GM21515 (cell line): ENCODE measurements around the gene UBAP1.
"Not testable (repeated sequence)": the region's sequence is repeated elsewhere in the genome, so short reads cannot be mapped to it uniquely, and the experiment has no call there.

Experiments
- ATAC-seq: cut with Tn5 transposase; IDR thresholded peaks from one replicate; pipeline ENCODE4 v1.9.1; 2021; ENCODE audit not compliant: unreplicated experiment

The UBAP1 gene

DNA sequence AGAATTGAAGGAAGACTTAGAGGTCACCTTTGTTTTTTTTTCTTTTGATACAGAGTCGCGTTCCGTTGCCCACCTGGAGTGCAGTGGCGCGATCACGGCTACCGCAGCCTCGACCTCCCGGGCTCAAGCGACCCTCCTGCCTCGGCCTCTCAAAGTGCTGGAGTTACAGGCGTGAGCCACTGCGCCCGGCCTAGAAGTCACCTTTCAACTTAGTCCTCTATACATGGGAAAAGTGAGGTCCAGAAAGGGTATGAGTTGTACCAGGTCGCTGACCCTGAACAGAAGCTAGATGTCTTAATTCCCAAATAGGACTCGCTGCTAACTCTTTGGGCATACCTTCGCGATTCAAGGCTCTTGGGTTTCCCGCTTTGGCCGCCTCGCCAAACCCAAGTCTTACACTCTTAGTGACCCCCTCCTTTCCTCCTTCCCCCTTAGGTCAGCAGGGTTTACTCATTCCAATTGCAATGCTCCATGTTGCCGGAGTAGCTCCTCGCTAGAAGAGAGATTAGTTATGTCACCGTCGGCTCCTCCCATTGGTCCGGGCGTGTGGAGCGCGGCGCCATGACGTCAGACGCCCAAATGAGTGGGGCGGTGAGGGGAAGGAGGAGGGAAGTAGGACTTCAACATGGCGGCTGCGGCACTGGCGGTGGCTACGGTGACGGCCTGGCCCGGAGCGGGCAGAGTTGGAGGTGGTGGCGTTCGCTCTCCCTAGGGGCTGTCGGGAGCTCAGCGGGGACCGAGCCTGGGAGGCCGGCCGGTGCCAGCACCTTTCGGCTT, at the start of gene UBAP1:
Gene UBAP1, plus strand, starts transcription at position 608 of the 777 bp plus-strand sequence. CDS start 41,872 bp downstream, outside the sequence.
- peak; percentile 97 for ATAC-seq

DNA sequence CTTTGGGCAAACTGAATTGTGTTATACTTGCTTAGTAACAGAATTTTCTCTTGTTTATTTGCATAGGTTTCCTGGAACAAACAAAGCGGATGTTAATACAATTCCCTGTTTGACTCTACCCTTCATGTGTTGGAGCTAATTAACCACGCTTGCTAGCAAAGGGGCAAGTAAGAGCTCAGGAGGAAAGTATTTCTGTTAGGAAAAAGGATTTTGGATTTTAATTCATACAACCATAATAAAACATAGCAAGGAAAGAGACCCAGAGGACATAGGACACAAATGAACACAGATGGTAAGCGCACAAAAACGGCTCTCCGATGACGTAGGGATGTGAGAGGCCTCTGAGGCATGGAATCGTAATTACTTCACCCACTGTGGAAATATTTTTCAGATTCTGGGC, 47.3 kb upstream of the UBAP1 start:
- ATAC-seq, result no peak

DNA sequence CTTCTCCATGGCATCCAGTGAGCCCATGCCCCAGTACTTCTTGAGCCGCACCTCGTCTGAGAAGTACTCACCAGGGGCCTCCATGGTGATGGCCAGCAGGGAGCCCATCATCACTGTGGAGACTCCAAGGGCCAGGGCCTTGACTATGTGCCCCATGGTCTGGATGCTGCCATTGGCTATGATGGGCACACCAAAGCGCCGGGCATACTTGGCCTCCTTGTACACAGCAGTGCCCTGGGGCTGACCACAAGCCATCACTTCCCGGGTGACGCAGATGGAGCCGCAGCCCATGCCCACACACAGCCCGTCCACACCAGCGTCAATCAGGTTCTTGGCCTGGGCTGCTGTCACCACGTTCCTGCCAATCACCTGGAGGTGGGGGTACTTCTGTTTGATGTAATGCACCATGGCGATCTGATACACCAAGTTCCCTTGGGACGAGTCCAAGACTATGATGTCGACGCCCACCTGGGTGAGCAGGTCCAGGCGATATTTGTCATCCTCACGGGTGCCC, 45.4 kb upstream of the UBAP1 start:
- no peak for ATAC-seq

DNA sequence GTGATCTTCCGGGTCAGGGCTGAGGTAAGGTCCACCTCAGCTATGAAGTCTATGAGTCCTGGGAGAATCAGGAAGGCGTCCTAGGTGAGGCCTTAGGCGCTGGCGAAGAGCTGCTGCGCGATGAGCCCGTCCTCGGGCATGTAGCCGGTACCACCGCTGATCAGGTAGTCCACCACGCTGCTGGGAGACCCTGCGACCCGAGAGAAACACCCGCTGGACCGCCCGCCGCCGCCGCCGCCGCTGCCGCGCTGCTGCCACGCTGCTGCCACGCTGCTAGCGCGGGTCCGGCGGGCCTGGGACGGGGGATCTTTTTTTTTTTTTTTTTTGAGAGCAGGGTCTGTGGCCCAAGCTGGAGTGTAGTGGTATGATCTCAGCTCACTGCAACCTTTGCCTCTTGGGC, 44.3 kb upstream of the UBAP1 start:
- ATAC-seq, result no peak

DNA sequence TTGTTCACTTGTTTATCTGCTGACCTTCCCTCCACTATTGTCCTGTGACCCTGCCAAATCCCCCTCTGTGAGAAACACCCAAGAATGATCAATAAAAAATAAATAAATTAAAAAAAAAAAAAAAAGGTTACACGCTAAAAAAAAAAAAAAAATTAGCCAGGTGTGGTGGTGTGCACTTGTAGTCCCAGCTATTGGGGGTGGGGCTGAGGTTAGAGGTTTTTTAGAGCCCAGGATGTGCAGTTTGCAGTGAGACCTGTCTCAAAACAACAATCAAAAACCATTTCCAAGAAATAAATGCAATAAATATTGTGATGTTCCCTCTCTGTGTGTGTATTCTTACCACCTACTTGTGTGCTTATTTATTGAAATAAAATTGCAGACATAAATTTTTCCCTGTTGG, 40.2 kb upstream of the UBAP1 start:
- ATAC-seq, result not testable (repeated sequence)

DNA sequence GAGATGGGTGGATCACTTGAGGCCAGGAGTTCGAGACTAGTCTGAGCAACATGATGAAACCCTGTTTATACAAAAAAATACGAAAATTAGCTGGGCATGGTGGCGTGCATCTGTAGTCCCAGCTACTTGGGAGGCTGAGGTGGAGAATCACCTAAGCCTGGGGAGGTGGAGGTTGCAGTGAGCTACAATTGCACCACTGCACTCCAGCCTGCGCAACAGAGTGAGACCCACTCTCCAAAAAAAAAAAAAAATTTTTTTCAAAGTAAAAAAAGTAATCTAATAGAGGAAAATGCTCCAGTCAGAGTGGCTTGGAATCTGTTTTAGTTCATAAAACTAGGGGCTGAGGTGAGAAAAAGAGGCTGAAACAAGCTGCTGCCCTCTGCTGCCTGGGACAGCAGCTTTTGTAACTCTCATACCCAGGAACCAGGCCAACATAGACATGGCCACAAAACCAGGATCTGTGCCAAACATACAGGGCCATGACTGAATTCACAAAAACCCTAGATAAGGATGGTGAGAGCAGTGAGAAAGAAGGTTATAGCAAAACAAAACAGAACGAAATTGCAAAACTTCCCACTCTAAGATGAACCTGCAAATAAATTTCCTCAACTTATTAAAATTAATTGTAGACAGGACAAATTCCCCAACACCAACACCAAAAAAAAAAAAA, 39.2 kb upstream of the UBAP1 start:
- no peak for ATAC-seq

DNA sequence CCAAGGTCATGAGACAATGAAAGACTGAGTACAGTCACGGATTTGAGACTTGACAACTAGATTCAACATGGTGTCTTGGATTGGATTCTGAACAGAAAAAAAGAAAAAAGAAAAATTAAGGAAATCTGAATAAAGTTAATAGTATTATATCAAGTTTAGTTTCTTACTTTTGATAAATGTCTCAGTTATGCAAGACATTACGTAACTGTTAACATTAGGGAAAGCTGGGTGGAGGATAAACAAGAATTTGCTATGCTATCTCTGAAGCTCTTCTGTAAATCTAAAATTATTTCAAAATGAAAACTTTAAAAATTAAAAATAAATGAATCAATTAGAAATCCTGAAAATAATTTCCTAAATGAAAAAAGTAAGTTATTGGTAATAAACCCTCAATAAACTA, 38.0 kb upstream of the UBAP1 start:
- no peak for ATAC-seq

DNA sequence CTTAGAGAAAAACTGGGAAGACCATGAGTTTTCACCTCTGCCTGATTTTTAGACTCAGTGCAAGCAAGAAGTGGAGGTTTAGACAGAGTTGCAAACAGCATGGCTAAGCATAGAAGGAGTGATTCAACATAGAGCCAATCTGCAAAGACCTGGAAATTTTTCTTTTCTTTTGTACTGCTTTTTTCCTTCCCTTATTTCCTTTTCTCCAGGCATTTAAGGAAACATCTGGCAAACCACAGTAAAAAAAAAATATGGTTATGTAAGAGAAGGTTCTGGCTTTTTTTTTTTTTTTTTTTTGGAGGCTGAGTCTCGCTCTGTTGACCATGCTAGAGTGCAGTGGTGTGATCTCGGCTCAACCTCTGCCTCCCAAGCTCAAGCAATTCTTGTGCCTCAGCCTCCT, 35.7 kb upstream of the UBAP1 start:
- no peak for ATAC-seq

DNA sequence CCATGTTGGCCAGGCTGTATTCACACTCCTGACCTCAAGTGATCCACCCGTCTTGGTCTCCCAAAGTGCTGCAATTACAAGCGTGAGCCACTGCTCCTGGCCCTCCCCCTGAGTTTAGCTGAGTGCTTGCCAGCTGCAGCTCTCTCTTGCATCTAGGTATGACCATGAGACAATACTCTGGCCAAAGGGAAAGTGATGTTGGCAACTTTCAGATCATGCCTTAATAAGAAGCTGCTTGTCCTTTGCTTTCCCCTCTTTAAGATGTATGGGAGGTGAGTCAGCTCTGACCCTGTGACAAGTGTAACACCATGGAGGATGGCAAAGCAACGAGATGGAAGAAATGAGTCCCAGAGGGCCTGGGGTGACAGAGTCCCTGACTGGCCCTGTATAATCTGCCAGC, 33.7 kb upstream of the UBAP1 start:
- no peak for ATAC-seq

DNA sequence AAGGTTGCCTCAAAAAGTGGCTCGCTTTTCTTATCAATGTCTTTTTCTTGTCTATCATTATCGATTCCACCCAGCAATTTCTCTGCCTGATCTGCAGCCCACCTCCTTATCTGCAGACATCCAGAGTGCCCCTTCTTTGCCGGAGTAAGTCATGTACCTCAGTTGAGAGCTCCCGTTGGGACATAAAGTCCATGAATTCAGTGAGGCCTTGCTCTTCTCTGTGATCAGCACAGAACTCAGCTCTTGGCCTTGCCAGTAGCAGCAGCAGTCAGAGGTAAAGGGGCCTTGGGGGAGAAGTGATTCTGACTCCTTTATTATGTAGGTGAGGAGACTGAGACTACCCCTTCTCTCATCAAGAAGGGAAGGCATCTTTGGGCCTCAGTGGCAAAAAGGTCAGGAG, 27.4 kb upstream of the UBAP1 start:
- ATAC-seq, result no peak

DNA sequence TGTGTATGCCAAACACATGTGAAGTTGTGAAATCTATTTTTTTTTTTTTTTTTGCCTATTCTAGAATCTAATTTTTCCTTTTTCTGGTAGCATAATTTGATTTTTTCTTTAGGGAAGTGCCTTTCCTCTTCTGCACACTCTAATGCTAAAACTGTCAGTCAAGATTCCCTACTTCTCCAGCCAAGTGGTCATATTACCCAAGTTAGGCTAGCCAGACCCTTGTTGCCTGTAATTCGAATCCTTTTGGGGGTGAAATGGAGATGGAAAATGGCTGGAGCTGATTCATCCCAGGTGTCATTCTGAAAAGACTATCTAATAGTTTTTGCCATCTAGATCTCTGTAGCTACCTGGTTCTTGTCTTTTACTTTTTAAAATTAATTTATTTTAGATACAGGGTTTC, 24.8 kb upstream of the UBAP1 start:
- ATAC-seq, result no peak

DNA sequence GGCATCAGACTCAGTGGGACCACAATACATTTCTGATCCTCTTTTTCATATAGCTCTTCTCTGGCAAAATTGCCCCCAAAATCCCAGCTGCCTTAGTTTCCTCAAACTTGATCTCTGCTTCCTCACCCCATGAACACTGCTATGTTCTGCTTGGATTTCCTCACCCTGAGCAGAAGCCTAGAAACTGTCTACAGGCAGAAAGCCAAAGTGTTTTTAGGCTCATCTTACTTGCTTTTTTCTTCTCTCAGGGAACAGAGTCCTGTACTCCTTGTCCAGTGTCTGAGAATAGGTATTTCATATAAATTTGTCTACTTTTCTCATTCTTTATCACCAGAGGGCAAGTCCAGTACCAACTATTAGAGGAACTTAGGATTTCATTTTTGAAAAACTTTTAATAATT, 21.5 kb upstream of the UBAP1 start:
- ATAC-seq, result no peak

DNA sequence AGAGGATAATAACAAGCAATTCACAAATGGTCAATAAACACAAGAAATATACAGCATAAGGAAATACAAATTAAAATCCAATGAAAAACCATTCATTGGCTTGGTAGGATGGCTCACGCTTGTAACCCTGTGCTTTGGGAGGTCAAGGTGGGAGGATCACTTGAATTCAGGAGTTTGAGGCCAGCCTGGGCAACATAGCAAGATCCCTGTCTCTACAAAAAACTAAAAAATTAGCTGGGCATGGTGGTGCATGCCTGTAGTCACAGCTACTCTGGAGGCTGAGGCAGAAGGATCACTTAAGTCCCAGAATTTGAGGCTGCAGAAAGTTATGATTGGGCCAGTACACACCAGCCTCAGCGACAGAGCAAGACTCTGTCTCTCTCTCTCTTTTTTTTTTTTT, 20.9 kb upstream of the UBAP1 start:
- ATAC-seq, result no peak

DNA sequence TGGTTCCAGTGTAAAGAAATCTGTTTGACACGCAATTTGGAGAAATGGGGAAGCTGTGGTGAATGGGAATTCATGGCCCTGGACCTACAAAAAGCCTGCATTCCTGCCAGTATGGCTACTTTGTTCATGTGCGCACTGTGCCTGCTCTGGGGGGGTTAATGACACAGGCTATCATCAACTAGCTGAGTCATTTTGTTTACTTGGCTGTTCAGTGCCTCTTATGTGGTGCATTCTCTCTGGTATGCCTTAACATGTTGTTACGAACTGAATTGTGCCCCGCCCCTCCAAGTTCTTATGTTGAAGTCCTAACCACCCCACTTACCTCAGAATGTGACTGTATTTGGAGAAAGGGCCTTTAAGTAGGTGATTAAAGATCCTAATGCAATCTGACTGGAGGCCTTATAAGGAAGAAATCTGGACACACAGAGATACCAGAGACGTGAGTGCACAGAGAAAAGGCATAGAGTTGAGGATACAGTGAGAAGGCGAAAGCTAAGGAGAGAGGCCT, 20.4 kb upstream of the UBAP1 start:
- ATAC-seq, result no peak

DNA sequence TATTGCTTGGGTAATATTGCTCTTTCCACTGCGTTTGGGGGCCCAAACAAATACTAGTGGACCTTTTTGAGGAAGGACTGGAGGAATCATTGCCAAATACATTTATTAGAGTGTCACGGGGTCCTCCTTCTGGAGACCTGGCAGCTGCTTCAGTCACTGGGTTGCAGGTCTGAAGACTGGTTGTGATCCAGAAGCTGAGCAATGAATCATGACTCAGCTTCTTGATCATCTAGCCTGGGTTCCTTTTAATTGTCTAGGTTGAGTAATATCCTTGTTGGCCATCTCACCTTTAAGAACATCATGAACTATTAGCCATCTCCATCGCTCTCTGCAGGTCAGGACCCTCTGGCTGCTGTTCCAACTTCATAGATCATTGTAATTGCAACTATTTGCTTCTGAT, 15.4 kb upstream of the UBAP1 start:
- no peak for ATAC-seq

DNA sequence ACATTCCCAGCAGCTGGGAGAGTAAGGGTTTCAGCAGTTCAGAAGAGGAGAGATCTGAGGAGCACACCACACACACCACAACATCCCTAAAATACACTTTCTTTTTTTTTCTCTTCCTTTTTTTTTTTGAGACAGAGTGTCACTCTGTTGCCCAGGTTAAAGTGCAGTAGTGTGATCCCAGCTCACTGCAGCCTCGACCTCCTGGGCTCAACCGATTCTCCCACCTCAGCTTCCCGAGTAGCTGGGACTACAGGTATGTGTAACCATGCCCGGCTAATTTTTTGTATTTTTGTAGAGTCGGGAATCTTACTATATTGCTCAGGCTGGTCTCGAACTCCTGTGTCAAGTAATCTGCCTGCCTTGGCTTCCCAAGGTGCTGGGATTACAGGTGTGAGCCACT, 9.7 kb upstream of the UBAP1 start:
- no peak for ATAC-seq

DNA sequence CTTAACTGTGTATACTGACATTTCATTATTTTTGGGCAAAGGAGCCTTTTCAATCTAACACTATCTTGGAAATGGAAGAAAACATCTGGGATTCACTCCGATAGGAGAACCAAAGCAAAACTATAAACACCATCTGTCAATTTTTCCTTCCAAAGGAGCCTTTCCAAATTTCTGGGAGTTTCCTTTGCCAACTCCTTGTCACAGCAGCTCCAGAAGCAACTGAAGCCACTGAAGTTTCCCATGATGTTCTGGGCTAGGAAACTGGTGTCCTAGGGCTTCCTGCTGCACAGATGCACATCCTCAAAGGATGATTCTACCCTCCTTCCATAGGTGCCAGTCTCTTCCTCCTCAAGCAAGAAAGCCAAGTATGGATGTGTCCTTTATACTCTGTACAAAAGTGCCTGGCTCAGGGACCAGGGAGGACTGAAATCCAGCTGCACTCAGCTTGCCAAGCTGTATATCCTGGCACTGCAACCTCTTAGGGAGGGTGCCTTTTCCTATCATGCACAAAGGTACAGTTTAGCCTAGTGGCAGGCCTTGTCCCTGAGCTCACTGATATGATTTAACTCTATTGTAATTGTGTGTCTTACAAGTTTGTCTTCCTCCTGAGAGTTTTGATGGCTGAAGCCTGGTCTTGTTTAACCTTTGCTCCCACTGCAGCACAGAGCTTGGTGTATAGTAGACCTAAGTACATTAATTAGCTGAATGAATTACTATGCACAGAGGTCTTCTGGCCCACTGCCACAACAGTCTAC, 8.4 kb upstream of the UBAP1 start:
- no peak for ATAC-seq

DNA sequence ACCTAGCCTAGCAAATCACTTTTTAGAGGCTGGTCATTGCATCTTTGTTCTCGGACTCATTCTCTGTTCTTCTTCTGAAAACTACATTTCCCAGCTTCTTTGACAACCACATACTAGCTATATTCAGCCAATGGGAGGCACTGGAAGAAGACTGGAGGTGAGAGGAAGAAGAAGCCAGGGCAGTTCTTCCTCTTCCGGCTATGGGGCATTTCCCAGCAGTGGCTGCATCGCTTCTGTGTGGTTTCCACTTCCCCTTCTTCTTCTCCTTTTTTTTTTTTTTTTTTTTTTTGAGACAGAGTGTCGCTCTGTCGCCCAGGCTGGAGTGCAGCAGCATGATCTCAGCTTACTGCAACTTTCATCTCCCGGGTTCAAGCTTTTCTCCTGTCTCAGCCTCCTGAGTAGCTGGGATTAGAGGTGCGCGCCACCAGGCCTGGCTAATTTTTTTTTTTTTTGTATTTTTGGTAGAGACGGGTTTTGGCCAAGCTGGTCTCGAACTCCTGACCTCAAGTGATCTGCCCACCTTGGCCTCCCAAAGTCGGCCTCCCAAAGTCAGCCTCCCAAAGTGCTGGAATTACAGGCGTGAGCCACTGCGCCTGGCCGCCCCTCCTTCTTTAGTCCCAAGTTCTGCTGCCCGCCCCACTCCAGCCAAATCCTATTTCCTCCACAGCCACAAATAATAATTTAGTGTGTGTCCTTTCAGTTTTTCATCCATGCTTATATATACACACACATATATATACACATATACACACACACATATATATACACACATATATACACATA, 6.9 kb upstream of the UBAP1 start:
- peak; percentile 56 for ATAC-seq

DNA sequence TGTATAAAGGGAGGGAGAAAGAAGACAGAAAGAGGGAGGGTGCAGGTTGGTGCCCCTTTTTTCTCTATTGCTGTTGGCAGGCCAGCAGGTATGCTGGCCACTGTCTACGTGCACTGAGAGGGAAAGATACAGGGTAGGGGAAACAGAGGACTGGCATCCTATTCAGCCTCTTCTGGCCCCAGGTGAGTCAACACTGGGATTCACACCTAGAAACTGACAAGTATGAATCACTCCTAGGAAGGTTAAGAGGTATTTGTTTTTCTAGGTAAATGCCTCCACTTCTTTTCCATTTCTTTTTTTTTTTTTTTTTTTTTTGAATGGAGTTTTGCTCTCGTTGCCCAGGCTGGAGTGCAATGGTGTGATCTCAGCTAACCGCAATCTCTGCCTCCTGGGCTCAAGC, 2.8 kb upstream of the UBAP1 start:
- ATAC-seq, result no peak

DNA sequence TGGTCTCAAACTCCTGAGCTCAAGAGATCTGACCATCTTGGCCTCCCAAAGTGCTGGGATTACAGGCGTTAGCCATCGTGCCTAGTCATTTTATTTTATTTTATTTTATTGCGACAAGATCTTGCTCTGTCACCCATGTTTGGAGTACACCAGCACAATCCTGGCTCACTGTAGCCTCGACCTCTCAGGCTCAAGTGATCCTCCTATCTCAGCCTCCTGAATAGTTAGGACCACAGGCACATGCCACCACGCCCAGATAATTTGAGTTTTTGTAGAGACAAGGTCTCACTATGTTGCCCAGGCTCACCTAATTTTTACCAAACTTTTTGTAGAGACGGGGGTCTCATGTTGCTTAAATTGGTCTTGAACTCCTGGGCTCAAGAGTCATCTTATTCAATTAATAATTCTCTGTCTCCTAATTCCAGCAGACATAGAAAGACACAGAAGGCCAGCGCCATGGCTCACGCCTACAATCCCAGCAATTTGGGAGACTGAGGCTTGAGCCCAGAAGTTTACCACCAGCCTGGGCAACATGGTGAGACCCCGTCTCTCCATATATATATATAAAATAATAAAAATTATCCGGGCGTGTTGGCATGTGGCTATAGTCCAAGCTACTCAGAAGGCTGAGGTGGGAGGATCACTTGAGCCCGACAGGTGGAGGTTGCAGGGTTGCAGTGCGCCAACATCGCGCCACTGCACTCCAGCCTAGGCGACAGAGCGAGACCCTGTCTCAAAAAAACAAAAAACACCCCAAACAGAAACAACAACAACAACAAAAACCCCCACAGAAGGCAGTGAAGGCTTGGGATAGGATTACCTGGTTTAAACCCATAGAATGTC, 1.0 kb upstream of the UBAP1 start:
- no peak for ATAC-seq
